GM12873 (cell line): ENCODE measurements around the gene USP21.

ENCODE experiments used
- TF ChIP-seq, protein P1 (sequence below): IDR thresholded peaks from 2 replicates; pipeline ENCODE4 v1.5.1; 2012; ENCODE audit warnings: low read depth, mild to moderate bottlenecking, moderate library complexity, low read length, control low read depth; ENCODE audit not compliant: insufficient read depth; ENCODE audit errors: missing control alignments

The USP21 gene

DNA sequence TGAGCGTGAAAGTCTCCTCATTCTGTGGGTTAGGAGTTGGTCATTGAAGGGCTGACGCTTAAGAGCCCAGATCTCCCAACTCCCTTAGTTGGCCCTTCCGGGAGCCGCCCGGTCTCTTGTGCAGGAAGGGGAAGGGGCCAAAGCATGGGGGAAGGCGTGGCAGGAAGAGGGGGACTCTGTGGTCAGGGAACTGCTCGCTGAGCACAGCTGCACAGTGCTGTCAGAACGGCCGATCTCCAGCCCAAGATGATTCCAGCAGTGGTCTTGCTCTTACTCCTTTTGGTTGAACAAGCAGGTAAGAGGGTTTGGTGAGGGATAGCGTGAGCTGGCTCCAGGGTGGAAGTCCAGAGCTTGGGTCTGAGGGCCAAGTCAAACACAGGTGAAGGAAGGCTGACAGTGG, 55.8 kb downstream of the USP21 start, which contains the start of gene FCER1G:
Gene FCER1G, plus strand, starts transcription at position 220 of the 400 bp plus-strand sequence. Its CDS starts 27 bp downstream, at position 247.
- TF ChIP-seq, protein P1, sequence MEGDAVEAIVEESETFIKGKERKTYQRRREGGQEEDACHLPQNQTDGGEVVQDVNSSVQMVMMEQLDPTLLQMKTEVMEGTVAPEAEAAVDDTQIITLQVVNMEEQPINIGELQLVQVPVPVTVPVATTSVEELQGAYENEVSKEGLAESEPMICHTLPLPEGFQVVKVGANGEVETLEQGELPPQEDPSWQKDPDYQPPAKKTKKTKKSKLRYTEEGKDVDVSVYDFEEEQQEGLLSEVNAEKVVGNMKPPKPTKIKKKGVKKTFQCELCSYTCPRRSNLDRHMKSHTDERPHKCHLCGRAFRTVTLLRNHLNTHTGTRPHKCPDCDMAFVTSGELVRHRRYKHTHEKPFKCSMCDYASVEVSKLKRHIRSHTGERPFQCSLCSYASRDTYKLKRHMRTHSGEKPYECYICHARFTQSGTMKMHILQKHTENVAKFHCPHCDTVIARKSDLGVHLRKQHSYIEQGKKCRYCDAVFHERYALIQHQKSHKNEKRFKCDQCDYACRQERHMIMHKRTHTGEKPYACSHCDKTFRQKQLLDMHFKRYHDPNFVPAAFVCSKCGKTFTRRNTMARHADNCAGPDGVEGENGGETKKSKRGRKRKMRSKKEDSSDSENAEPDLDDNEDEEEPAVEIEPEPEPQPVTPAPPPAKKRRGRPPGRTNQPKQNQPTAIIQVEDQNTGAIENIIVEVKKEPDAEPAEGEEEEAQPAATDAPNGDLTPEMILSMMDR: no peak
